GM12878 (cell line): ENCODE results near the gene GABRP.

Experiments
- BHLHE40 ChIP-seq, 2 experiments: fragments of 450-650 bp in 1 of 2; IDR thresholded peaks; 2 replicates each; pipeline ENCODE4 v1.6.1; 2011 to 2017; ENCODE audit warnings: low read depth in 2 of 2, borderline replicate concordance in 1 of 2, improper control_type of control experiment in 1 of 2, low read length in 1 of 2, mild to moderate bottlenecking in 1 of 2
- PBX3 ChIP-seq: IDR thresholded peaks from 2 replicates; pipeline ENCODE4 v1.6.1; 2011; ENCODE audit warnings: mild to moderate bottlenecking, low read depth, low read length, moderate library complexity; ENCODE audit not compliant: insufficient replicate concordance
- POLR2AphosphoS5 ChIP-seq: IDR thresholded peaks from 2 replicates; pipeline ENCODE4 v1.6.1; 2011; ENCODE audit warnings: mild to moderate bottlenecking, low read length, inconsistent platforms
- RFX5 ChIP-seq: IDR thresholded peaks from 2 replicates; pipeline ENCODE4 v1.6.1; 2011; ENCODE audit warnings: low read depth, low read length, improper control_type of control experiment
- USF2 ChIP-seq: IDR thresholded peaks from 2 replicates; pipeline ENCODE4 v1.6.1; 2011; ENCODE audit warnings: low read depth, low read length, improper control_type of control experiment, borderline replicate concordance
- YBX1 ChIP-seq: fragments of 450-650 bp; IDR thresholded peaks from 2 replicates; pipeline ENCODE4 v1.6.1; 2016; ENCODE audit warnings: antibody characterized with exemption

GRCh38 chr5:170843870-170844269 lies 60.3 kb downstream of the GABRP start:
- TF ChIP-seq BHLHE40 (IDR thresholded peaks at IDR 0.05; ENCODE audit: borderline replicate concordance in 1 of 2, low read depth in 2 of 2, low read length in 1 of 2) (no peak), POLR2AphosphoS5 (no peak), RFX5 (no peak), YBX1 (no peak), USF2 (no peak), PBX3 (no peak)
